ENCODE data around the gene SLC5A2.

- no peak for TF ChIP-seq CTCF (IDR thresholded peaks at IDR 0.05)
- no peak for TF ChIP-seq POLR2A (IDR thresholded peaks at IDR 0.05)
Observed at GRCh38 chr16:31440516-31441184, 42.3 kb upstream of the SLC5A2 start.
